K562 (cell line): Measurements from ENCODE around the gene LBR. TPM values are rescaled to one million over a fixed set of nuclear protein-coding genes. Genes with fewer than 3 reads are reported as not detected.

ENCODE experiments used
- ATAC-seq: fragments of 200-7000 bp; cut with Tn5 transposase; 3 replicates; pipeline ENCODE4 v1.9.1; 2020; ENCODE audit warnings: moderate library complexity
- BruUV-seq: library from RNA; stranded (reverse); fragments of 400-500 nt; replicated peaks from 2 replicates; lab custom pipeline; 2021; lab: Mats Ljungman, UMichigan
- CTCF ChIA-PET: fragments of 300-600 bp; formaldehyde crosslinking; extraction: SDS; loops from one replicate; lab custom pipeline; 2021; ENCODE audit warnings: low intra/inter-chr PET ratio; lab: Yijun Ruan, JAX
- POLR2A ChIA-PET: fragments of 300-600, 350-650 bp; sonication (Branson Sonifier 250); formaldehyde crosslinking; extraction: SDS; loops from one replicate; lab custom pipeline; 2021; ENCODE audit warnings: antibody characterized with exemption, inconsistent platforms; lab: Yijun Ruan, JAX
- DNase-seq, 4 experiments: peaks; one replicate each; pipeline versions ENCODE4 v3.0.0 to v3.0.0-alpha.2; 2011 to 2018; ENCODE audit warnings: low spot score in 3 of 4, mixed read lengths in 3 of 4; ENCODE audit errors: extremely low read depth in 1 of 4
- FAIRE-seq: peaks from 2 replicates; lab custom pipeline; 2011; peaks lifted over from hg19 to GRCh38; lab: Jason Lieb, UNC
- H2AFZ ChIP-seq: 2 replicates; pipeline ENCODE4 v1.6.0; 2011; ENCODE audit warnings: low read depth, low read length, control low read depth, inconsistent platforms
- H3K27ac ChIP-seq: fragments of 200-600 bp; 3 replicates; pipeline ENCODE4 v1.8.0; 2011; ENCODE audit warnings: low read depth, mild to moderate bottlenecking, control low read depth, inconsistent platforms, low read length, moderate library complexity, mixed read lengths; ENCODE audit errors: extremely low read depth
- H3K27me3 ChIP-seq, 2 experiments: fragments of 300-600 bp in 1 of 2; 2 replicates in 1 of 2; 3 replicates in 1 of 2; pipeline versions ENCODE4 v1.6.0 to v1.8.0; 2011; ENCODE audit warnings: inconsistent platforms in 2 of 2, low read length in 2 of 2, mild to moderate bottlenecking in 1 of 2, mixed read lengths in 1 of 2, moderate library complexity in 1 of 2; ENCODE audit not compliant: control insufficient read depth in 2 of 2, insufficient read depth in 2 of 2
- H3K36me3 ChIP-seq: fragments of 300-600 bp; 3 replicates; pipeline ENCODE4 v1.8.0; 2011; ENCODE audit warnings: mild to moderate bottlenecking, low read length, inconsistent platforms; ENCODE audit not compliant: control insufficient read depth, insufficient read depth
- H3K4me1 ChIP-seq, 2 experiments: fragments of 200-600 bp in 1 of 2; replicated peaks in 1 of 2; 2 replicates in 1 of 2; 3 replicates in 1 of 2; pipeline versions ENCODE4 v1.5.1 to v1.8.0; 2011; ENCODE audit warnings: inconsistent platforms in 2 of 2, low read length in 2 of 2, mild to moderate bottlenecking in 1 of 2, mixed read lengths in 1 of 2, moderate library complexity in 1 of 2; ENCODE audit not compliant: control insufficient read depth in 2 of 2, insufficient read depth in 2 of 2
- H3K4me2 ChIP-seq: 2 replicates; pipeline ENCODE4 v1.6.1; 2011; ENCODE audit warnings: low read length, control low read depth, inconsistent platforms, mixed read lengths; ENCODE audit not compliant: insufficient read depth
- H3K4me3 ChIP-seq: fragments of 200-600 bp; sonication (generic), shearing (Covaris generic); 2 replicates; pipeline ENCODE4 v1.5.1; 2016; ENCODE audit warnings: control low read depth, inconsistent platforms
- H3K79me2 ChIP-seq: fragments of 200-600 bp; 3 replicates; pipeline ENCODE4 v1.8.0; 2011; ENCODE audit warnings: low read length, inconsistent platforms; ENCODE audit not compliant: control insufficient read depth, insufficient read depth
- H3K9ac ChIP-seq, 2 experiments: 2 replicates each; pipeline versions ENCODE4 v1.6.0 to v1.6.1; 2011; ENCODE audit warnings: low read depth in 2 of 2, low read length in 2 of 2, control low read depth in 1 of 2, inconsistent platforms in 1 of 2, mild to moderate bottlenecking in 1 of 2, mixed read lengths in 1 of 2; ENCODE audit not compliant: insufficient read depth in 1 of 2
- H3K9me1 ChIP-seq: one replicate; pipeline ENCODE4 v1.6.0; 2011; ENCODE audit warnings: inconsistent platforms, mild to moderate bottlenecking, low read length, moderate library complexity; ENCODE audit not compliant: control insufficient read depth, insufficient read depth
- H3K9me3 ChIP-seq: replicated peaks from 2 replicates; pipeline ENCODE4 v1.5.1; 2011; ENCODE audit warnings: low read depth, low read length, inconsistent platforms; ENCODE audit not compliant: control insufficient read depth, insufficient read depth
- H4K20me1 ChIP-seq: replicated peaks from 2 replicates; pipeline ENCODE4 v1.6.1; 2011; ENCODE audit warnings: low read length, inconsistent platforms, mixed read lengths; ENCODE audit not compliant: control insufficient read depth, insufficient read depth
- ILK ChIP-seq: fragments of 450-650 bp; IDR thresholded peaks from 2 replicates; pipeline ENCODE4 v1.6.1; 2016; ENCODE audit warnings: missing genetic modification characterization, low read depth, mild to moderate bottlenecking, missing compliant biosample characterization, moderate library complexity, borderline replicate concordance
- SIN3B ChIP-seq: fragments of 450-650 bp; IDR thresholded peaks from 2 replicates; pipeline ENCODE4 v1.6.1; 2017; ENCODE audit warnings: low read depth, mild to moderate bottlenecking, moderate library complexity
- SLC30A9 ChIP-seq: fragments of 250-450 bp; sonication (Bioruptor Pico); IDR thresholded peaks from 2 replicates; pipeline ENCODE4 v1.8.0; 2022; ENCODE audit warnings: mild to moderate bottlenecking, moderate library complexity
- ZFP30 ChIP-seq: fragments of 250-450 bp; sonication (Bioruptor Pico); IDR thresholded peaks from 2 replicates; pipeline ENCODE4 v1.8.0; 2022; ENCODE audit warnings: moderate library complexity, mild to moderate bottlenecking, inconsistent platforms, borderline replicate concordance
- WGBS: fragments of 100-300 bp; shearing (Covaris generic); methylation state at CpG from one replicate; pipeline ENCODE4 v1.1.6; 2016; ENCODE audit warnings: low coverage, mixed read lengths; ENCODE audit not compliant: insufficient coverage; ENCODE audit errors: missing lambda C conversion rate; 5-methylcytosine and 5-hydroxymethylcytosine counted together
- in situ Hi-C: fragments of 300-500 bp; cut with MboI; formaldehyde crosslinking; loops from 4 replicates; pipeline ENCODE4 v1.15.0; 2018; ENCODE audit warnings: inconsistent platforms, mixed read lengths
- intact Hi-C: fragments of 100-400 bp; cut with micrococcal nuclease; formaldehyde crosslinking; loops from 2 replicates; pipeline ENCODE4 v1.14.2; 2022
- polyA plus RNA-seq, 8 experiments: library from polyadenylated mRNA; depleted of rRNA in 4 of 8; stranded (reverse) in 5 of 8; unstranded in 3 of 8; fragments of >200 nt; fragmentation: Nextera tagmentation in 2 of 8; fragmentation: Illumina TruSeq in 1 of 8; extraction: Ambion mirVana in 2 of 8; extraction: Trizol in 1 of 8; gene quantifications; 2 replicates each; pipeline versions ENCODE4 v1.2.1 to v1.2.3, GENCODE V29; 2011 to 2014; ENCODE audit warnings: inconsistent platforms in 1 of 8, missing spikeins in 1 of 8
- total RNA-seq, 7 experiments: library from RNA; depleted of rRNA in 6 of 7; stranded (reverse); fragments of >200 nt in 6 of 7; fragmentation: Illumina TruSeq in 2 of 7; extraction: Trizol in 2 of 7; gene quantifications; 2 replicates each; pipeline versions ENCODE4 v1.2.1 to v1.2.3, GENCODE V29; 2011 to 2021; ENCODE audit warnings: low replicate concordance in 1 of 7
- TF ChIP-seq, protein P1 (sequence below): sonication (generic); formaldehyde crosslinking; IDR thresholded peaks from 2 replicates; pipeline ENCODE4 v1.8.1; 2023; ENCODE audit warnings: mild to moderate bottlenecking, missing genetic modification reagents

Gene LBR
- total and polyA plus RNA-seq, 9 of the 15 experiments (the other 6 are each of a cell fraction or from before 2014, with no cell fraction given), result 102 to 229 (median 197) TPM

DNA sequence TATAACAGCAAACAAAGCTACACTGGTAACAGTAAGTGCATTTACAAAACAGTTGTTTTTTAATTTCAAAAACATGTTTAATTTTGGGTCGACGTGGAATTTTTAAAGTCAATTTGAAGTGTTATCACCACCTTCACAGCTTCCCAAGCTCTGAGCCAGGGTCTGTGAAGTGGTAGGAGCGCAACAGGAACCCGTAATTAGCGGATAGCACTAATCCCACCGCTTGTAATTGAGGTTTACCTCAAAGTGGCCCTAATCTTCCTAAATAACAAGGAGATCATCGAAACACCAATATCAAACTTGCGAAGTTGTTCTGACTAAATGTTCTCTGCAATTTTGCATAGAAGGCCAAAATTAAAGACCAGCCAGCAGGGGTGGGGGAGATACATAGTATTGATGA is 18.8 kb downstream of the LBR start:
- Histone ChIP-seq H3K4me2 (no peak overlapping the region), H4K20me1 (no peaks in the 10 kb centered on the region), H3K9me1 (no peaks in the 10 kb centered on the region), H2AFZ (no peak overlapping the region), H3K36me3 (peaks cover 99% of the 10 kb centered on the region), H3K9me3 (no peaks in the 10 kb centered on the region), H3K9ac (no peak overlapping the region), H3K4me1 (no peaks in the 10 kb centered on the region), H3K27ac (no peak overlapping the region), H3K4me3 (no peak overlapping the region), H3K27me3 (no peaks in the 10 kb centered on the region), H3K79me2 (peaks cover 39% of the 10 kb centered on the region)
- ATAC-seq (no peak), FAIRE-seq (no peak), DNase-seq (no peak)
- 87% methylated on average over 8 of the region's 8 CpGs for WGBS
- POLR2A ChIA-PET, result interaction anchor here (0.9 to 4.4 kb wide), 6 partner anchors 8 to 19 kb away, joined by 3 to 17 read pairs (median 6); no protein-coding TSS in a partner anchor
- BruUV-seq, result no TSS peak
- CTCF ChIA-PET, result no interaction called here
- in situ Hi-C loops, result no loop called here
- intact Hi-C loops, result no loop called here
- TF ChIP-seq ILK, result no peak
- TF ChIP-seq ZFP30 (CRISPR knock-in tag), result no peak
- 0 out of 2 replicates have a peak, but pooled peaks have one; percentile 9 for TF ChIP-seq SLC30A9 (CRISPR knock-in tag)
- TF ChIP-seq, protein P1, sequence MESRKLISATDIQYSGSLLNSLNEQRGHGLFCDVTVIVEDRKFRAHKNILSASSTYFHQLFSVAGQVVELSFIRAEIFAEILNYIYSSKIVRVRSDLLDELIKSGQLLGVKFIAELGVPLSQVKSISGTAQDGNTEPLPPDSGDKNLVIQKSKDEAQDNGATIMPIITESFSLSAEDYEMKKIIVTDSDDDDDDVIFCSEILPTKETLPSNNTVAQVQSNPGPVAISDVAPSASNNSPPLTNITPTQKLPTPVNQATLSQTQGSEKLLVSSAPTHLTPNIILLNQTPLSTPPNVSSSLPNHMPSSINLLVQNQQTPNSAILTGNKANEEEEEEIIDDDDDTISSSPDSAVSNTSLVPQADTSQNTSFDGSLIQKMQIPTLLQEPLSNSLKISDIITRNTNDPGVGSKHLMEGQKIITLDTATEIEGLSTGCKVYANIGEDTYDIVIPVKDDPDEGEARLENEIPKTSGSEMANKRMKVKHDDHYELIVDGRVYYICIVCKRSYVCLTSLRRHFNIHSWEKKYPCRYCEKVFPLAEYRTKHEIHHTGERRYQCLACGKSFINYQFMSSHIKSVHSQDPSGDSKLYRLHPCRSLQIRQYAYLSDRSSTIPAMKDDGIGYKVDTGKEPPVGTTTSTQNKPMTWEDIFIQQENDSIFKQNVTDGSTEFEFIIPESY (CRISPR knock-in tag), result peak; percentile 47; the same call in 1 of the 2 replicates
- no peak for TF ChIP-seq SIN3B
